ENCODE measurements around the gene FBXL17.

DNA sequence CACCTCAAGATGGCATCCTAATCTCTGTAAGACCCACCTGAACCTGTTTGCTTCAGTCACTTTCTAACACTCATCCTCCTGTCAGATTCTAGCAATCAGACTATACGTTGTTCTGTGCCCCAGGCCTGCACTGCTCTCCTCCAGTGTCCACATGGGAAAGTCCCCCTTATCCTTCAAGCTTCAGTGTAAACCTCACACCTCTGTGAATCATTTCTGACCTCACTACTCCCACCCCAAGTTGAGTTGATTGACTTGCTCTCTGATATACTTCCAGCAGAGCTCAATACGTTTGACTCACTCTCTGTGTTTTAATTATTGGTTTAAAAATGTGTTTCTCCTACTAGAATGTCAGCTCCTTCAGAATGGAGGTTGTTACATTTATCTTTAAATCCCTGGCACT is 240.2 kb downstream of the FBXL17 start:
- TF ChIP-seq, protein P1, sequence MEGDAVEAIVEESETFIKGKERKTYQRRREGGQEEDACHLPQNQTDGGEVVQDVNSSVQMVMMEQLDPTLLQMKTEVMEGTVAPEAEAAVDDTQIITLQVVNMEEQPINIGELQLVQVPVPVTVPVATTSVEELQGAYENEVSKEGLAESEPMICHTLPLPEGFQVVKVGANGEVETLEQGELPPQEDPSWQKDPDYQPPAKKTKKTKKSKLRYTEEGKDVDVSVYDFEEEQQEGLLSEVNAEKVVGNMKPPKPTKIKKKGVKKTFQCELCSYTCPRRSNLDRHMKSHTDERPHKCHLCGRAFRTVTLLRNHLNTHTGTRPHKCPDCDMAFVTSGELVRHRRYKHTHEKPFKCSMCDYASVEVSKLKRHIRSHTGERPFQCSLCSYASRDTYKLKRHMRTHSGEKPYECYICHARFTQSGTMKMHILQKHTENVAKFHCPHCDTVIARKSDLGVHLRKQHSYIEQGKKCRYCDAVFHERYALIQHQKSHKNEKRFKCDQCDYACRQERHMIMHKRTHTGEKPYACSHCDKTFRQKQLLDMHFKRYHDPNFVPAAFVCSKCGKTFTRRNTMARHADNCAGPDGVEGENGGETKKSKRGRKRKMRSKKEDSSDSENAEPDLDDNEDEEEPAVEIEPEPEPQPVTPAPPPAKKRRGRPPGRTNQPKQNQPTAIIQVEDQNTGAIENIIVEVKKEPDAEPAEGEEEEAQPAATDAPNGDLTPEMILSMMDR (IDR thresholded peaks at IDR 0.05): no peak
- TF ChIP-seq EP300 (IDR thresholded peaks at IDR 0.05) (no peak), POLR2AphosphoS5 (IDR thresholded peaks at IDR 0.05) (no peak)
